Neutrophil (primary cell): ENCODE data around the gene DEPP1.

Experiments used
- H3K27ac ChIP-seq: fragments of 200-600 bp; sonication (generic); 2 replicates; pipeline ENCODE4 v1.5.1; 2016; ENCODE audit warnings: mild to moderate bottlenecking, moderate library complexity
- H3K27me3 ChIP-seq: fragments of 200-600 bp; sonication (generic); 2 replicates; pipeline ENCODE4 v1.6.0; 2016; ENCODE audit warnings: mild to moderate bottlenecking
- H3K36me3 ChIP-seq: fragments of 200-600 bp; sonication (generic); 2 replicates; pipeline ENCODE4 v1.5.1; 2017
- H3K4me1 ChIP-seq, 2 experiments: fragments of 200-600 bp in 1 of 2; sonication (generic) in 1 of 2; 1 replicate in 1 of 2; 2 replicates in 1 of 2; pipeline versions ENCODE4 v1.5.1 to v1.6.1; 2013 to 2016; ENCODE audit warnings: low read depth in 1 of 2, low read length in 1 of 2, mild to moderate bottlenecking in 1 of 2, moderate library complexity in 1 of 2; ENCODE audit not compliant: control insufficient read depth in 1 of 2, insufficient read depth in 1 of 2
- H3K4me3 ChIP-seq, 2 experiments: fragments of 200-600 bp in 1 of 2; sonication (generic) in 1 of 2; 1 replicate in 1 of 2; 2 replicates in 1 of 2; pipeline ENCODE4 v1.5.1; 2013 to 2016; ENCODE audit warnings: low read depth in 1 of 2, low read length in 1 of 2, mild to moderate bottlenecking in 1 of 2, moderate library complexity in 1 of 2
- H3K9me3 ChIP-seq: fragments of 200-600 bp; sonication (generic); 2 replicates; pipeline ENCODE4 v1.5.1; 2016
- CTCF ChIP-seq: fragments of 200-600 bp; sonication (generic); IDR thresholded peaks from 2 replicates; pipeline ENCODE4 v1.5.1; 2016; ENCODE audit warnings: antibody characterized with exemption

Gene DEPP1

GRCh38 chr10:44968091-44968490 lies 10.5 kb downstream of the DEPP1 start:
- H3K36me3 ChIP-seq: no peaks in the 10 kb centered on the region
- peak overlapping the region; percentile 9 to 16 for H3K4me3 ChIP-seq
- H3K4me1 ChIP-seq: peaks cover 34 to 46% of the 10 kb centered on the region in 2 experiments
- no peaks in the 10 kb centered on the region for H3K9me3 ChIP-seq
- H3K27ac ChIP-seq: peak overlapping the region; percentile 58
- no peak for TF ChIP-seq CTCF
- no peaks in the 10 kb centered on the region for H3K27me3 ChIP-seq

GRCh38 chr10:44967616-44968015 lies 11.0 kb downstream of the DEPP1 start:
- Histone ChIP-seq H3K4me1 (peaks cover 34 to 46% of the 10 kb centered on the region in 2 experiments), H3K27ac (peak overlapping the region; percentile 58), H3K4me3 (peak overlapping the region in 1 of 2 experiments; percentile 9), H3K36me3 (no peaks in the 10 kb centered on the region), H3K27me3 (no peaks in the 10 kb centered on the region), H3K9me3 (no peaks in the 10 kb centered on the region)
- TF ChIP-seq CTCF: no peak

GRCh38 chr10:44966816-44967509 lies 11.6 kb downstream of the DEPP1 start:
- Histone ChIP-seq H3K4me3 (no peak overlapping the region), H3K27me3 (no peaks in the 10 kb centered on the region), H3K4me1 (peaks cover 34 to 46% of the 10 kb centered on the region in 2 experiments), H3K9me3 (no peaks in the 10 kb centered on the region), H3K27ac (peak overlapping the region; percentile 58), H3K36me3 (no peaks in the 10 kb centered on the region)
- TF ChIP-seq CTCF: no peak

GRCh38 chr10:44966129-44966815 lies 12.3 kb downstream of the DEPP1 start:
- Histone ChIP-seq H3K36me3 (no peaks in the 10 kb centered on the region), H3K27ac (peak overlapping the region; percentile 25), H3K9me3 (no peaks in the 10 kb centered on the region), H3K4me3 (no peak overlapping the region), H3K4me1 (peaks cover 36 to 43% of the 10 kb centered on the region in 2 experiments), H3K27me3 (no peaks in the 10 kb centered on the region)
- TF ChIP-seq CTCF: no peak

- H3K27ac ChIP-seq: no peak overlapping the region
- peaks cover 42 to 49% of the 10 kb centered on the region in 2 experiments for H3K4me1 ChIP-seq
- no peak for TF ChIP-seq CTCF
- no peaks in the 10 kb centered on the region for H3K27me3 ChIP-seq
- H3K4me3 ChIP-seq: no peak overlapping the region
- no peaks in the 10 kb centered on the region for H3K9me3 ChIP-seq
- H3K36me3 ChIP-seq: no peaks in the 10 kb centered on the region
Observed at GRCh38 chr10:44965651-44966097, 12.9 kb downstream of the DEPP1 start.
